ENCODE results near the gene CEP135. TPM values are rescaled to one million over a fixed set of nuclear protein-coding genes. Genes with fewer than 3 reads are reported as not detected.

Gene CEP135
- total RNA-seq, 1 donor from 2014 or later, result 5.6 TPM

DNA sequence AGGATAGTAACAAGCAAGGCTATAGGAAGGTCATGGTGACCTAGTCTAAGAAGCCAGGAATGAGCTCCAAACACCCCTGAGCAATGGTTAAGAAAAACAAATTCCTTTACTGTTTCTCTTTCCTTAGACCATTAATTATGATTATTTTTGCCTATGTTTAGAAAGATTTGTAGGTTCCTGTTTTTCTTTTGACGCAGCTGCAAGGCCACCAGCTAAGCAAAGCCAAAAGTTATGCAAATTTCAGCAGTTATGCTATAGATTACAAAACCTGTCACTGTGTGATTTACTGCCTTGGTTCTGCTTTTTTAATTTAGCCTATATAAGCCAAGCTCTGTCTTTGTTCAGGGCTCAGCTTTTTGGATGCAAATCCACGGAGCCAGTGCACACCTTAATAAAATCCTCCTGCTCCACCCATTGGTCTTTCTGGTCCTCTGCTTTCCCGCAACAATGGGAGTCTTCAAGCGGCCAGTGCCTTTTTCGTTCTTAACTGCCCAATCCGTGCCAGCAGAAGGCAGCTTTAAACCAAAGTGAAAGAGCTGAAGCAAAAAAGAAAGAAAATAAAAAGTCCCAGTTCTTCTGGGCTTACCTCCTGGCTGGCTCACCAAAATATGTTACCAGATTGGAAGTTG is 1.4 kb upstream of the CEP135 start:
- Histone ChIP-seq H3K27me3 (ENCODE audit: control insufficient read depth, insufficient read depth, low read length) (no peaks in the 10 kb centered on the region), H3K4me3 (ENCODE audit: low read depth, low read length) (peak overlapping the region; percentile 19), H3K36me3 (ENCODE audit: control insufficient read depth, insufficient read depth, low read length) (no peaks in the 10 kb centered on the region)
- DNase-seq (ENCODE audit: low read depth), result no peak
- TF ChIP-seq, protein P1, sequence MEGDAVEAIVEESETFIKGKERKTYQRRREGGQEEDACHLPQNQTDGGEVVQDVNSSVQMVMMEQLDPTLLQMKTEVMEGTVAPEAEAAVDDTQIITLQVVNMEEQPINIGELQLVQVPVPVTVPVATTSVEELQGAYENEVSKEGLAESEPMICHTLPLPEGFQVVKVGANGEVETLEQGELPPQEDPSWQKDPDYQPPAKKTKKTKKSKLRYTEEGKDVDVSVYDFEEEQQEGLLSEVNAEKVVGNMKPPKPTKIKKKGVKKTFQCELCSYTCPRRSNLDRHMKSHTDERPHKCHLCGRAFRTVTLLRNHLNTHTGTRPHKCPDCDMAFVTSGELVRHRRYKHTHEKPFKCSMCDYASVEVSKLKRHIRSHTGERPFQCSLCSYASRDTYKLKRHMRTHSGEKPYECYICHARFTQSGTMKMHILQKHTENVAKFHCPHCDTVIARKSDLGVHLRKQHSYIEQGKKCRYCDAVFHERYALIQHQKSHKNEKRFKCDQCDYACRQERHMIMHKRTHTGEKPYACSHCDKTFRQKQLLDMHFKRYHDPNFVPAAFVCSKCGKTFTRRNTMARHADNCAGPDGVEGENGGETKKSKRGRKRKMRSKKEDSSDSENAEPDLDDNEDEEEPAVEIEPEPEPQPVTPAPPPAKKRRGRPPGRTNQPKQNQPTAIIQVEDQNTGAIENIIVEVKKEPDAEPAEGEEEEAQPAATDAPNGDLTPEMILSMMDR (IDR thresholded peaks at IDR 0.05; ENCODE audit: insufficient read depth, low read length, poor library complexity, severe bottlenecking), result no peak

DNA sequence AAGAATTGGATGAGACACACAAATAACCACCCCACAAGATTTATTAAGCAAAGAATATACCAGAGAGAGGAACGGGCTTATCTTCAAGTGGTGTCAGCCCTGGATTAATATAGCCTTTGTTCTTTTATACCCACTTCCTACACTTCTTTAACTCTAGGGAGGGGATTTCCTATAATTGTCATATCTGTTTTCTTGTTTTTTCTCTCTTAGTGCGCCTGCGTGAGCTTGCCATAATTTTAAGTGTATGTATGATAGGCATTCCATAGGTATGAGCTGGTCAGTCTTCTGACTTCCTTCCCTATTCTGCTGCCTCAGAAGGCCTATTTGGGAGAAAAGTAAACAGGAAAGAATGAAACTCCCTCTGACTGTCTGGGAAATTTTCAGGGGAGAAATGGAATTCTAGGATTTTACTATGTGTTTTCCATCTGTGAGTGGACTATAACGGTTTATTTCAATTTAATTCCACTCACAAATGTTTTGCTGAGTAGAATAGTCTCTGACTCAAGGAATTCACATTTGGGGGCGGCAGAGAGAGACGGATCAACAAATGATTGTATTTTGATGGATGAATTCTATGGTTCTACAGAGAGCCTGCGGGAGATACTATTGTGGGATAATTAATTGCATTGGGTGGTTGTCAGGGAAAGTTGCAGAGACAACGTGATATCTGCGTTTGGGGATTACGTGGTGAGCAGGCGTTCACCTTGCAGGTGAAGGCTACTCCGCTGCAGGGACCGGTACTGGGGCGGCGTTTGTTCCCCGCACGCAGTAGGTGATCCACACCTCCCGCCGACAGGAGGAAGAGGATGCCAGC is 626 bp upstream of the CEP135 start:
- peak; percentile 65 for DNase-seq (ENCODE audit: low read depth)

DNA sequence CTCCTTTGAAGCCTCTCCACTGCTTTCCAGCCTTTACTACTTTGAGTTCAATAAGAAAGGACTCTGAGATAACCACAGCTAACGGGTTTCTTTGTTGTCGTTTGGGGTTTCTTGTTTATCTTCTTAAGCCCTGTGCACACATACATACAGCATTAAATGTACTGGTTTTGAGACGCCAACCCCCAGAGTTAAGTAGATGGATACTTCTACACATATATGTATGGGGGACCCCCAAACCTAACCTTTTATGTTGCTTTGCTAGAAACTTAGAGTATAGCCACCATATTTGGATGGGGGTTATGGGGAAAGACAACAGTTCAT is 697 bp downstream of the CEP135 start:
- H3K4me3 ChIP-seq (ENCODE audit: low read depth, low read length), result peak overlapping the region; percentile 78
- no peaks in the 10 kb centered on the region for H3K36me3 ChIP-seq (ENCODE audit: control insufficient read depth, insufficient read depth, low read length)
- no peak for DNase-seq (ENCODE audit: low read depth)
- TF ChIP-seq, protein P1 (IDR thresholded peaks at IDR 0.05; ENCODE audit: insufficient read depth, low read length, poor library complexity, severe bottlenecking), result no peak
- no peaks in the 10 kb centered on the region for H3K27me3 ChIP-seq (ENCODE audit: control insufficient read depth, insufficient read depth, low read length)

More for the DNA sequence above, 626 bp upstream of the CEP135 start:
- Histone ChIP-seq H3K36me3 (ENCODE audit: control insufficient read depth, insufficient read depth, low read length) (no peaks in the 10 kb centered on the region), H3K27me3 (ENCODE audit: control insufficient read depth, insufficient read depth, low read length) (no peaks in the 10 kb centered on the region), H3K4me3 (ENCODE audit: low read depth, low read length) (peak overlapping the region; percentile 78)
- TF ChIP-seq, protein P1 (IDR thresholded peaks at IDR 0.05; ENCODE audit: insufficient read depth, low read length, poor library complexity, severe bottlenecking), result no peak

DNA sequence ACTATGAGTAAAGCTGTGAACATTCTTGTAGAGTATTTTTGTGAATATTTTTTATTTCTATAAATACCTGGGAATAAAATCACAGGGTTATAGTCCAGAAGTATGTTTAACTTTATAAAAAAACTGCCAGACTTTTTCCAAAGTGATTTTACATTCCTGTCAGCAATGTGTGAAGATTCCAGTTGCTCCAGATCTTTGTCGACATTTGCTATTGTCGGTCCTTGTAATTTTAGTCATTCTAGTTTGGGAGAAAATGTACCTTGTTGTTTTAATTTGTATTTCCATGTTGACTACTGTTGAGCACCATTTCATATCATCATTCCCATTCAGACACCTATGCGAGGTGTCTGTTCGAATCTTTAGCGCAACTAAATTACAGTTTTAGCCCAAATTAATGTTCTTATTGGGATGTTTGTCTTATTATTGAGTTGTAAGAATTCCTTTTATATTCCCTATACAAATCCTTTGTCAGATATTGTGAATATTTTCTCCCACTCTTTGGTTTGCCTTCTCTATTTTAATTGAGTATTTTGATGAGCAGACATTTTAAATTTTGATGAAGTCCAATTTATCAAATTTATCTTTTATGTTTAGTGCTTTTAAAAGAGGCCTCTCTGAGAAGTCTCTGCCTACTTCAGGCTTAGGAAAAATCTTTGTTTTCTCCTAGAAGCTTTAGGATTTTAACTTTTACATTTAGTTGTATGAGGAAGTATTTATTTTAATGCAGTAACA is 2.6 kb downstream of the CEP135 start:
- TF ChIP-seq, protein P1 (IDR thresholded peaks at IDR 0.05; ENCODE audit: insufficient read depth, low read length, poor library complexity, severe bottlenecking), result no peak
- Histone ChIP-seq H3K4me3 (ENCODE audit: low read depth, low read length) (no peak overlapping the region), H3K27me3 (ENCODE audit: control insufficient read depth, insufficient read depth, low read length) (no peaks in the 10 kb centered on the region), H3K36me3 (ENCODE audit: control insufficient read depth, insufficient read depth, low read length) (no peaks in the 10 kb centered on the region)
- no peak for DNase-seq (ENCODE audit: low read depth)

DNA sequence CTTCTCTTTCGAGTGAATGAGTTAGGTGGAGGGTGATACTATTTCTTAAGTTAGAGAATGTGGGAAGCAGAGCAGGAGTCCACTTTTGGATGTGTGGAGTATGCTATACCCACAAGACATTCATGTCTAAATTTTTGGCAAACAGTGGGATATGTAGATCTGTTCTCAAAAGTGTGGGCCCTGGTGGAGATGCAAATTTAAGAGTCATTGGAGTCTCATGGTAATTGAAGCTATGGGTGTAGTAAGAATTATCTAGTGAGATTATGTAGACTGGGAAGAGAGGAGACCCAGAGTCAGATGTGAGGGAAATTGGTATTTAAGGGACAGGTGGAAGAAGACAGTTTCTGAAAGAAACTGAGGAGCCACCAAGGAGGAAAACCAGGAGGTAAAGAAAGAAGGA is 7.0 kb downstream of the CEP135 start:
- DNase-seq (ENCODE audit: low read depth), result no peak
- H3K36me3 ChIP-seq (ENCODE audit: control insufficient read depth, insufficient read depth, low read length), result no peaks in the 10 kb centered on the region
- no peak overlapping the region for H3K4me3 ChIP-seq (ENCODE audit: low read depth, low read length)
- H3K27me3 ChIP-seq (ENCODE audit: control insufficient read depth, insufficient read depth, low read length), result no peaks in the 10 kb centered on the region
- TF ChIP-seq, protein P1 (IDR thresholded peaks at IDR 0.05; ENCODE audit: insufficient read depth, low read length, poor library complexity, severe bottlenecking), result no peak
